Measurements from ENCODE around the gene GRB14.

- TF ChIP-seq, protein P1, sequence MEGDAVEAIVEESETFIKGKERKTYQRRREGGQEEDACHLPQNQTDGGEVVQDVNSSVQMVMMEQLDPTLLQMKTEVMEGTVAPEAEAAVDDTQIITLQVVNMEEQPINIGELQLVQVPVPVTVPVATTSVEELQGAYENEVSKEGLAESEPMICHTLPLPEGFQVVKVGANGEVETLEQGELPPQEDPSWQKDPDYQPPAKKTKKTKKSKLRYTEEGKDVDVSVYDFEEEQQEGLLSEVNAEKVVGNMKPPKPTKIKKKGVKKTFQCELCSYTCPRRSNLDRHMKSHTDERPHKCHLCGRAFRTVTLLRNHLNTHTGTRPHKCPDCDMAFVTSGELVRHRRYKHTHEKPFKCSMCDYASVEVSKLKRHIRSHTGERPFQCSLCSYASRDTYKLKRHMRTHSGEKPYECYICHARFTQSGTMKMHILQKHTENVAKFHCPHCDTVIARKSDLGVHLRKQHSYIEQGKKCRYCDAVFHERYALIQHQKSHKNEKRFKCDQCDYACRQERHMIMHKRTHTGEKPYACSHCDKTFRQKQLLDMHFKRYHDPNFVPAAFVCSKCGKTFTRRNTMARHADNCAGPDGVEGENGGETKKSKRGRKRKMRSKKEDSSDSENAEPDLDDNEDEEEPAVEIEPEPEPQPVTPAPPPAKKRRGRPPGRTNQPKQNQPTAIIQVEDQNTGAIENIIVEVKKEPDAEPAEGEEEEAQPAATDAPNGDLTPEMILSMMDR (conservative IDR thresholded peaks at IDR 0.05 in 1 of 2, IDR thresholded peaks at IDR 0.05 in 1 of 2; ENCODE audit: low read depth in 1 of 2, low read length in 2 of 2) = no peak
- no peak for TF ChIP-seq EZH2 (IDR thresholded peaks at IDR 0.05; ENCODE audit: low read length, missing control alignments)
Measured at GRCh38 chr2:164567335-164567989, 53.8 kb downstream of the GRB14 start.
